K562 (cell line): Measurements from ENCODE around the gene KIF23.

Source experiments
- ESRRA ChIP-seq: fragments of 450-650 bp; IDR thresholded peaks from 2 replicates; pipeline ENCODE4 v1.6.1; 2014; ENCODE audit warnings: low read depth, mild to moderate bottlenecking, moderate library complexity, borderline replicate concordance
- HDAC2 ChIP-seq: fragments of 450-650 bp; IDR thresholded peaks from 2 replicates; pipeline ENCODE4 v1.6.1; 2016; ENCODE audit warnings: mild to moderate bottlenecking
- LEF1 ChIP-seq: fragments of 450-650 bp; IDR thresholded peaks from 2 replicates; pipeline ENCODE4 v1.6.1; 2016; ENCODE audit warnings: mild to moderate bottlenecking
- SMC3 ChIP-seq: conservative IDR thresholded peaks from 2 replicates; pipeline ENCODE4 v1.6.1; 2011; ENCODE audit warnings: low read depth, low read length, improper control_type of control experiment; ENCODE audit not compliant: insufficient read depth
- TAF9B ChIP-seq: fragments of 450-650 bp; IDR thresholded peaks from 2 replicates; pipeline ENCODE4 v1.6.1; 2018; ENCODE audit warnings: mild to moderate bottlenecking; ENCODE audit not compliant: partially characterized antibody
- ZBTB12 ChIP-seq: fragments of 250-450 bp; sonication (Bioruptor Pico); IDR thresholded peaks from 2 replicates; pipeline ENCODE4 v1.4.0; 2020
- ZBTB49 ChIP-seq: sonication (generic); formaldehyde crosslinking; IDR thresholded peaks from 2 replicates; pipeline ENCODE4 v1.8.0; 2022; ENCODE audit warnings: missing genetic modification reagents, mild to moderate bottlenecking, borderline replicate concordance
- ZNF134 ChIP-seq: fragments of 250-450 bp; sonication (Bioruptor Pico); conservative IDR thresholded peaks from 2 replicates; pipeline ENCODE4 v1.4.0; 2020
- TF ChIP-seq, protein P1 (sequence below): IDR thresholded peaks from 3 replicates; pipeline ENCODE4 v1.6.1; 2011; ENCODE audit warnings: borderline replicate concordance, mild to moderate bottlenecking, moderate library complexity; ENCODE audit not compliant: insufficient read length; ENCODE audit errors: extremely low read depth
- TF ChIP-seq, protein P2 (sequence below): sonication (generic); formaldehyde crosslinking; IDR thresholded peaks from 2 replicates; pipeline ENCODE4 v1.5.0; 2020; ENCODE audit warnings: missing genetic modification reagents
- TF ChIP-seq, protein P3 (sequence below), 3 experiments: IDR thresholded peaks in 2 of 3; conservative IDR thresholded peaks in 1 of 3; 2 replicates each; pipeline ENCODE4 v1.5.1; 2011 to 2012; ENCODE audit warnings: low read length in 3 of 3, mild to moderate bottlenecking in 3 of 3, control low read depth in 2 of 3, improper control_type of control experiment in 1 of 3, inconsistent platforms in 1 of 3, low read depth in 1 of 3, mixed read lengths in 1 of 3, moderate library complexity in 1 of 3; ENCODE audit not compliant: insufficient read depth in 2 of 3

GRCh38 chr15:69474846-69475455 lies 60.8 kb downstream of the KIF23 start:
- TF ChIP-seq ZNF134 (CRISPR knock-in tag) (no peak), LEF1 (no peak), SMC3 (no peak), ESRRA (no peak), HDAC2 (no peak), TAF9B (no peak), ZBTB49 (no peak), ZBTB12 (no peak)
- TF ChIP-seq, protein P1, sequence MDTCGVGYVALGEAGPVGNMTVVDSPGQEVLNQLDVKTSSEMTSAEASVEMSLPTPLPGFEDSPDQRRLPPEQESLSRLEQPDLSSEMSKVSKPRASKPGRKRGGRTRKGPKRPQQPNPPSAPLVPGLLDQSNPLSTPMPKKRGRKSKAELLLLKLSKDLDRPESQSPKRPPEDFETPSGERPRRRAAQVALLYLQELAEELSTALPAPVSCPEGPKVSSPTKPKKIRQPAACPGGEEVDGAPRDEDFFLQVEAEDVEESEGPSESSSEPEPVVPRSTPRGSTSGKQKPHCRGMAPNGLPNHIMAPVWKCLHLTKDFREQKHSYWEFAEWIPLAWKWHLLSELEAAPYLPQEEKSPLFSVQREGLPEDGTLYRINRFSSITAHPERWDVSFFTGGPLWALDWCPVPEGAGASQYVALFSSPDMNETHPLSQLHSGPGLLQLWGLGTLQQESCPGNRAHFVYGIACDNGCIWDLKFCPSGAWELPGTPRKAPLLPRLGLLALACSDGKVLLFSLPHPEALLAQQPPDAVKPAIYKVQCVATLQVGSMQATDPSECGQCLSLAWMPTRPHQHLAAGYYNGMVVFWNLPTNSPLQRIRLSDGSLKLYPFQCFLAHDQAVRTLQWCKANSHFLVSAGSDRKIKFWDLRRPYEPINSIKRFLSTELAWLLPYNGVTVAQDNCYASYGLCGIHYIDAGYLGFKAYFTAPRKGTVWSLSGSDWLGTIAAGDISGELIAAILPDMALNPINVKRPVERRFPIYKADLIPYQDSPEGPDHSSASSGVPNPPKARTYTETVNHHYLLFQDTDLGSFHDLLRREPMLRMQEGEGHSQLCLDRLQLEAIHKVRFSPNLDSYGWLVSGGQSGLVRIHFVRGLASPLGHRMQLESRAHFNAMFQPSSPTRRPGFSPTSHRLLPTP, result no peak
- TF ChIP-seq, protein P2, sequence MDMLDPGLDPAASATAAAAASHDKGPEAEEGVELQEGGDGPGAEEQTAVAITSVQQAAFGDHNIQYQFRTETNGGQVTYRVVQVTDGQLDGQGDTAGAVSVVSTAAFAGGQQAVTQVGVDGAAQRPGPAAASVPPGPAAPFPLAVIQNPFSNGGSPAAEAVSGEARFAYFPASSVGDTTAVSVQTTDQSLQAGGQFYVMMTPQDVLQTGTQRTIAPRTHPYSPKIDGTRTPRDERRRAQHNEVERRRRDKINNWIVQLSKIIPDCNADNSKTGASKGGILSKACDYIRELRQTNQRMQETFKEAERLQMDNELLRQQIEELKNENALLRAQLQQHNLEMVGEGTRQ (CRISPR knock-in tag), result no peak
- TF ChIP-seq, protein P3, sequence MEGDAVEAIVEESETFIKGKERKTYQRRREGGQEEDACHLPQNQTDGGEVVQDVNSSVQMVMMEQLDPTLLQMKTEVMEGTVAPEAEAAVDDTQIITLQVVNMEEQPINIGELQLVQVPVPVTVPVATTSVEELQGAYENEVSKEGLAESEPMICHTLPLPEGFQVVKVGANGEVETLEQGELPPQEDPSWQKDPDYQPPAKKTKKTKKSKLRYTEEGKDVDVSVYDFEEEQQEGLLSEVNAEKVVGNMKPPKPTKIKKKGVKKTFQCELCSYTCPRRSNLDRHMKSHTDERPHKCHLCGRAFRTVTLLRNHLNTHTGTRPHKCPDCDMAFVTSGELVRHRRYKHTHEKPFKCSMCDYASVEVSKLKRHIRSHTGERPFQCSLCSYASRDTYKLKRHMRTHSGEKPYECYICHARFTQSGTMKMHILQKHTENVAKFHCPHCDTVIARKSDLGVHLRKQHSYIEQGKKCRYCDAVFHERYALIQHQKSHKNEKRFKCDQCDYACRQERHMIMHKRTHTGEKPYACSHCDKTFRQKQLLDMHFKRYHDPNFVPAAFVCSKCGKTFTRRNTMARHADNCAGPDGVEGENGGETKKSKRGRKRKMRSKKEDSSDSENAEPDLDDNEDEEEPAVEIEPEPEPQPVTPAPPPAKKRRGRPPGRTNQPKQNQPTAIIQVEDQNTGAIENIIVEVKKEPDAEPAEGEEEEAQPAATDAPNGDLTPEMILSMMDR (IDR thresholded peaks at IDR 0.05 in 2 of 3, conservative IDR thresholded peaks at IDR 0.05 in 1 of 3; ENCODE audit: insufficient read depth in 2 of 3, low read depth in 1 of 3, low read length in 3 of 3), result no peak
